ENCODE results near the gene USP22.

DNA sequence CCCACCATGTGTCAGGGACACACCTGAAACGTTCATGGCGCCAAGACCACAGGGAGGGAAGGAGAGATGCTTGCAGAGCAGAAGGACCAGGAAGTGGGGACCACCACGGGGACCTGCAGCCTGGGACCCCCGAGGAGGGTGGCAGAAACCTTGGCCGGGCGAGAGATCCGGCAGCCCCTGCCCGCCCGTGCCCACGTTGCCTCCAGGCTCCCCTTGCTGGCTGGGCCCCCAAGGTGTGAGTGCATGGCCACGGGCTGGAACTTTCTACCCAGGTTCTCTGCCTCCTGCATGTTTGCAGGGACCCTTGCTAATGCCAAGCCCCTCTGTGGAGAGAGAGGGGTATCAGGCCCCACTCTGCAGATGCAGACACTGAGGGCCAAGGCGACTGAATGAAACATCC is 50.4 kb downstream of the USP22 start:
- TF ChIP-seq, protein P1, sequence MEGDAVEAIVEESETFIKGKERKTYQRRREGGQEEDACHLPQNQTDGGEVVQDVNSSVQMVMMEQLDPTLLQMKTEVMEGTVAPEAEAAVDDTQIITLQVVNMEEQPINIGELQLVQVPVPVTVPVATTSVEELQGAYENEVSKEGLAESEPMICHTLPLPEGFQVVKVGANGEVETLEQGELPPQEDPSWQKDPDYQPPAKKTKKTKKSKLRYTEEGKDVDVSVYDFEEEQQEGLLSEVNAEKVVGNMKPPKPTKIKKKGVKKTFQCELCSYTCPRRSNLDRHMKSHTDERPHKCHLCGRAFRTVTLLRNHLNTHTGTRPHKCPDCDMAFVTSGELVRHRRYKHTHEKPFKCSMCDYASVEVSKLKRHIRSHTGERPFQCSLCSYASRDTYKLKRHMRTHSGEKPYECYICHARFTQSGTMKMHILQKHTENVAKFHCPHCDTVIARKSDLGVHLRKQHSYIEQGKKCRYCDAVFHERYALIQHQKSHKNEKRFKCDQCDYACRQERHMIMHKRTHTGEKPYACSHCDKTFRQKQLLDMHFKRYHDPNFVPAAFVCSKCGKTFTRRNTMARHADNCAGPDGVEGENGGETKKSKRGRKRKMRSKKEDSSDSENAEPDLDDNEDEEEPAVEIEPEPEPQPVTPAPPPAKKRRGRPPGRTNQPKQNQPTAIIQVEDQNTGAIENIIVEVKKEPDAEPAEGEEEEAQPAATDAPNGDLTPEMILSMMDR (IDR thresholded peaks at IDR 0.05), result no peak
- TF ChIP-seq POLR2A (IDR thresholded peaks at IDR 0.05) (no peak), POLR2AphosphoS5 (IDR thresholded peaks at IDR 0.05; ENCODE audit: insufficient read depth in 1 of 2, low read depth in 1 of 2) (no peak)
